GM12874 (cell line): ENCODE results near the gene SLC5A2.

ENCODE experiments used
- TF ChIP-seq, protein P1 (sequence below): IDR thresholded peaks from 2 replicates; pipeline ENCODE4 v1.5.1; 2011; ENCODE audit warnings: low read depth, mild to moderate bottlenecking, control low read depth, low read length, moderate library complexity; ENCODE audit not compliant: insufficient read depth

The SLC5A2 gene

DNA sequence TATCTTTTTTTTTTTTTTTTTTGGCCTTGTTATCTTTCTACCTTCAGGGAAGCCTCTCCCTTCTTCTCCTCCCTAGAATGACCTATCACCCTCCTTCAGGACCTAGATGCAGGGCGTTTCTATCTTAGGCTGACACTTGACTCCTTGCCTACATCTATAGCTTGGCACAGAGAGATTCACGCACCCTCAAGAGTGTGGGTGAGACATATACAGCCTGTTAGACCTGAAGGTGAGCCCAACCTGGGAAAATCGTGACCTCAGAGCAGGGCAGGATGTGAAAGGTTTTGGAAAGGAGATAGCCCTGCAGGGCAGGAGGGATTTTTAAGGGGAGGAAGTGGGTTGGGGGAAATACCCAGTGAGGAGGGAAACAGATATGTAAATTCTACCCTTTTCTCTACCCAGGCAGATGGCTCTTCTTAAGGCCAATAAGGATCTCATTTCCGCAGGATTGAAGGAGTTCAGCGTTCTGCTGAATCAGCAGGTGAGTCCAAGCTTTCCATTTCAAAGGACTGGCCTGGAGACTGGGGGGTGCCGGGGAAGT, 44.9 kb downstream of the SLC5A2 start, which contains the start of gene AHSP:
Gene AHSP (plus strand): TSS at position 167 of the 541 bp plus-strand sequence. CDS start 240 bp downstream, at position 407.
- TF ChIP-seq, protein P1, sequence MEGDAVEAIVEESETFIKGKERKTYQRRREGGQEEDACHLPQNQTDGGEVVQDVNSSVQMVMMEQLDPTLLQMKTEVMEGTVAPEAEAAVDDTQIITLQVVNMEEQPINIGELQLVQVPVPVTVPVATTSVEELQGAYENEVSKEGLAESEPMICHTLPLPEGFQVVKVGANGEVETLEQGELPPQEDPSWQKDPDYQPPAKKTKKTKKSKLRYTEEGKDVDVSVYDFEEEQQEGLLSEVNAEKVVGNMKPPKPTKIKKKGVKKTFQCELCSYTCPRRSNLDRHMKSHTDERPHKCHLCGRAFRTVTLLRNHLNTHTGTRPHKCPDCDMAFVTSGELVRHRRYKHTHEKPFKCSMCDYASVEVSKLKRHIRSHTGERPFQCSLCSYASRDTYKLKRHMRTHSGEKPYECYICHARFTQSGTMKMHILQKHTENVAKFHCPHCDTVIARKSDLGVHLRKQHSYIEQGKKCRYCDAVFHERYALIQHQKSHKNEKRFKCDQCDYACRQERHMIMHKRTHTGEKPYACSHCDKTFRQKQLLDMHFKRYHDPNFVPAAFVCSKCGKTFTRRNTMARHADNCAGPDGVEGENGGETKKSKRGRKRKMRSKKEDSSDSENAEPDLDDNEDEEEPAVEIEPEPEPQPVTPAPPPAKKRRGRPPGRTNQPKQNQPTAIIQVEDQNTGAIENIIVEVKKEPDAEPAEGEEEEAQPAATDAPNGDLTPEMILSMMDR: no peak

DNA sequence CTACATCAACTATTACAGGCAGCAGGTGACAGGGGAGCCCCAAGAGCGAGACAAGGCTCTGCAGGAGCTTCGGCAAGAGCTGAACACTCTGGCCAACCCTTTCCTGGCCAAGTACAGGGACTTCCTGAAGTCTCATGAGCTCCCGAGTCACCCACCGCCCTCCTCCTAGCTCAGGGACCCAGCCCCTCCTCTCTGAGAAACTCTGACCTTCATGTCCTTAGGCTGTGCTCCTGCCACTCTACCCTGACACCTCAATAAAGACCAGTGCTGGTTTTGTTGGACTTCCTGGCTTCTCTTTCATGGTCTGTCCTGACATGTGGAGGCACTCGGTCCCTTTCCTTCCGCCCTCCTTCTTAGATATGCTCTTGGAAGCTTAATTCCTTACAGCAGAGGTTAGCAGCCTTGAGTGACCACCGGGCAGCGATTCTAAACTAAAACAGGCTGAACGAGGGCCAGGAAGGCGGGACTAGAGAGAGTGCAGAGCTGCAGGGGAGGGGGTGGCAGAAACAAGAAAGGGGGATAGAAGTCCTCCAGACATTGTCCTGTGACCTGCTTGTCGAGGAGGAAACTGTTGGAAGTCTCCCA, 45.7 kb downstream of the SLC5A2 start:
- TF ChIP-seq, protein P1: no peak

DNA sequence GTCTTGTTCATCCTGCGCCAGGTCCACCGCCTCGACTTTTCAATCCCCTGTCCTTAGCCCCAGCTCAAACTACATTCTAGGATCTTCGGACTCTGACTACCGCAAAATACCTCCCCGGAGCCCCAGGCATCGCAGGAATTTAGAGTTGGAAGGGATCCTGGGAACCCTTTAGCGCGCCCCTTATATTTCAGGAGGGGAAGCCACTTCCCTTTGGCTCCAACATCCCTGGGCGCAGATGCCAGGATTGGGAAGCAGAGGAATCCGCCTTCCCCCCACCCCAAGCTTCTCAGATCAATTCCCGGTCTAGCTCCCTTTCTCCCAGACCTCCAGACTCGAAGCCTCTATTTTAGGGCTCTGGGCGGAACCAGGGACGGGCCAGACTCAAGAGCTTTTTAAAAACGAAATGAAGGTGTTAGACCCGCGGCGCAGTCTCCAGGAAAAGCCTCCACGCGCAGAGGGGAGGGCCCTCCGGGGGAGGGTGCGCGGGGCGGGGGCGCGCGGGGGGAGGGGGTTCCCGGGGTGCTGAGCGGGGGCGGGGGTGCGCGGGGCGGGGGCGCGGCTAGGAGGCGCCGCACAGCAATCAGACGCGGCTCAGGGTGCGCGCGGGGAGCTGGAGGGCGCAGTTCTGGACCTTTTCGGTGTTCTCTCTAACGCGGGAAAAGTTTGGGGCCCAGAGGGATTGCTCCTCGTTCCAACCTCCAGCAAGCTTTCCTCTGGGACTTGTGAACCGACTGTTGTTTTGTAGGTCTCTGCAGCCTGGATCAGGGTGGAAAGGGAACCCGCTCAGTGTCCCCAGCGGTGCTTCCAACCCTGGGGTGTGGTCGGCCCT, 46.4 kb downstream of the SLC5A2 start:
- TF ChIP-seq, protein P1: no peak

DNA sequence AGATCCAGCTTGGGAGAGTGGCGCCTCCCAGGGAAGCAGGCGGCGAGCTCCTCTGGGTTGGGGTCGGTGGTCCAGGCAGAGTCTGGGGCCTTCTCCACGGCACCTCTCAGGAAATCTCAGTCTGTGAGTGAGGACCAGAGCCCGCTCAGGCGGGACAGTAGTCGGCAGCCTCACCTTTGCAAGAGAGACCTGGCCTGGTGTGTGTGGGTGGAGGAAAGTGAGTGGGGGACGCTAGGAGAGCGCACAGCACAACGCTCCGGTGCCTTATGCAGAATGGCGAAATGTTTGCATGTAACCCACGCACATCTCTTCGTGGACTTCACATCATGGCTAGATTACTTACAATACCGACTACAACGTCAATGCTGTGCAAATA, 47.0 kb downstream of the SLC5A2 start:
- TF ChIP-seq, protein P1: no peak

DNA sequence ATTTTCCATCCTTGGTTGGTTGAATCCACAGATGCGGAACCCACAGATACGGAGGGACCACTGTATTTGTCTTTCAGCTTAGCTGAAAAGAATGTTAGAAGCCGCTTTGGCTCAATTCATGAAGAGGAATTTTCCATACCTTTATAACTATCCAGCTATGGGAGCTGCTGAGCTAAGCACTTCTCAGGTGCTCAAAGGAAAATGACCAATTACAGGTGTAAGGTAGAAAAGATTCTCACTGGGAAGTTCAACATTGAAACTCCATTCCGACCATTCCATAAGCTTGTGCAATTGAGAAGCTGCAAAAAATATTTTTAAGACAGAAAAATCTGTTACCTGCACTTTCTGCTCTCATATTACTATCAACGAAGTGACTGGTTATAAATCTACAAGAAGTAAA, 47.5 kb downstream of the SLC5A2 start:
- TF ChIP-seq, protein P1: no peak

DNA sequence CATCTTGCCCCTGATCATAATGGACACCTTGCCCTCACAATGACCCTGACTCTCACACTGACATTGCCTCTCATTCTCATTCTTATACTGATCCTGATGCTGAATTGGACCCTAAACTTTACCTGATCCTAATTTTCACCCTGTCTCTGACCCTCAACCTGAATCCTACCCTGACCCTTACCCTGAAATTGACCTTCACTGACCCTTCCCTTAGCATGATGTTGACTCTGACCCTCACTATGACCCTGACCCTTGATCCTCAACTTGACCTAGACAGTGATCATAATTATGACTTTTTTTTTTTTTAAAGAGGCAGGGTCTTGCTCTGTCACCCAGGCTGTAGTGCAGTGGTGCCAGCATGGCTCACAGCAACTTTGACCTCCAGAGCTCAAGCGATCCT, 48.2 kb downstream of the SLC5A2 start:
- TF ChIP-seq, protein P1: no peak

DNA sequence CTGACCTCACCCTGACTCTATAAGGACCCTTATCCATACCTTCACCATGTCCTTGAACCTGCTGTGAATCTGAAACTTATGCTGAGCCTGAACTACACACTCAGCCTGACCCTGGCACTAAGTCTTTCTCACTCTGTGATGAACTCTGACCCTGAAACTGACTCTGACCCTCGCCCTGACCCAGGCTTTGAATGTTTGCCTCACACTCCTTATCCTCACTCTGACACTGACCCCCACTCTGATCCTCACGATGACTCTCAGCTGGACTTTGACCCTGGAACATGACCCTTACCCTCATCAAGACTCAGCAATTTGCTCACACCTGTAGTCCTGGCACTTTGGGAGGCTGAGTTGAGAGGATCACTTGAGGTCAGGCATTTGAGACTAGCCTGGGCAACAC, 49.2 kb downstream of the SLC5A2 start:
- TF ChIP-seq, protein P1: no peak
